IMR-90 (cell line): ENCODE measurements around the gene CST11. TPM values are rescaled to one million over a fixed set of nuclear protein-coding genes. Genes with fewer than 3 reads are reported as not detected.

Experiments used
- ATAC-seq: fragments of 200-7000 bp; cut with Tn5 transposase; 2 replicates; pipeline ENCODE4 v1.9.1; 2020; ENCODE audit warnings: low read depth, mild to moderate bottlenecking, moderate library complexity
- BruUV-seq: library from RNA; stranded (reverse); fragments of 400-500 nt; replicated peaks from 2 replicates; lab custom pipeline; 2021; lab: Mats Ljungman, UMichigan
- CTCF ChIA-PET: fragments of 300-600 bp; formaldehyde crosslinking; extraction: SDS; loops from one replicate; lab custom pipeline; 2021; ENCODE audit warnings: antibody characterized with exemption; lab: Yijun Ruan, JAX
- POLR2A ChIA-PET: fragments of 300-600 bp; sonication (Branson Sonifier 250); formaldehyde crosslinking; loops from one replicate; lab custom pipeline; 2022; ENCODE audit warnings: antibody characterized with exemption; ENCODE audit not compliant: unreplicated experiment; lab: Charles Lee
- DNase-seq: peaks from one replicate; pipeline ENCODE4 v3.0.0; 2013
- H2AFZ ChIP-seq: replicated peaks from 2 replicates; pipeline ENCODE3; 2013; ENCODE audit warnings: low read length, mild to moderate bottlenecking; ENCODE audit not compliant: poor library complexity
- H2AK5ac ChIP-seq: 2 replicates; pipeline ENCODE4 v1.6.1; 2013; ENCODE audit warnings: low read depth, low read length, inconsistent platforms
- H2AK9ac ChIP-seq: replicated peaks from 2 replicates; pipeline ENCODE3; 2013; ENCODE audit warnings: mild to moderate bottlenecking, low read depth, low read length, moderate library complexity; ENCODE audit not compliant: poor library complexity
- H2BK120ac ChIP-seq: 2 replicates; pipeline ENCODE4 v1.6.1; 2013; ENCODE audit warnings: low read depth, low read length, inconsistent platforms
- H2BK15ac ChIP-seq: 3 replicates; pipeline ENCODE4 v1.6.1; 2013; ENCODE audit warnings: low read depth, low read length, inconsistent platforms
- H2BK20ac ChIP-seq: 2 replicates; pipeline ENCODE4 v1.6.1; 2013; ENCODE audit warnings: low read depth, mild to moderate bottlenecking, inconsistent platforms, low read length, moderate library complexity
- H2BK5ac ChIP-seq: 2 replicates; pipeline ENCODE4 v1.6.1; 2013; ENCODE audit warnings: mild to moderate bottlenecking, low read depth, low read length, inconsistent platforms; ENCODE audit not compliant: poor library complexity, severe bottlenecking
- H3K14ac ChIP-seq: replicated peaks from 2 replicates; pipeline ENCODE4 v1.6.1; 2013; ENCODE audit warnings: low read depth, low read length, inconsistent platforms
- H3K18ac ChIP-seq: 2 replicates; pipeline ENCODE4 v1.6.1; 2013; ENCODE audit warnings: low read depth, low read length, control low read depth
- H3K23ac ChIP-seq: 2 replicates; pipeline ENCODE4 v1.6.1; 2013; ENCODE audit warnings: low read depth, low read length, inconsistent platforms
- H3K27ac ChIP-seq: 2 replicates; pipeline ENCODE4 v1.5.1; 2013; ENCODE audit warnings: mild to moderate bottlenecking, control low read depth, low read length; ENCODE audit not compliant: insufficient read depth
- H3K27me3 ChIP-seq: 2 replicates; pipeline ENCODE4 v1.6.1; 2013; ENCODE audit warnings: low read length; ENCODE audit not compliant: control insufficient read depth, insufficient read depth
- H3K36me3 ChIP-seq: 2 replicates; pipeline ENCODE4 v1.6.1; 2013; ENCODE audit warnings: low read length, mixed read lengths; ENCODE audit not compliant: control insufficient read depth, insufficient read depth
- H3K4ac ChIP-seq: 2 replicates; pipeline ENCODE4 v1.6.1; 2013; ENCODE audit warnings: low read depth, low read length, inconsistent platforms
- H3K4me1 ChIP-seq: 2 replicates; pipeline ENCODE4 v1.6.1; 2013; ENCODE audit warnings: low read length, mixed read lengths; ENCODE audit not compliant: control insufficient read depth, insufficient read depth
- H3K4me2 ChIP-seq: 2 replicates; pipeline ENCODE4 v1.6.1; 2013; ENCODE audit warnings: low read depth, mild to moderate bottlenecking, control low read depth, low read length, moderate library complexity
- H3K4me3 ChIP-seq: 2 replicates; pipeline ENCODE4 v1.5.1; 2013; ENCODE audit warnings: low read depth, mild to moderate bottlenecking, control low read depth, low read length, moderate library complexity; ENCODE audit not compliant: insufficient read depth
- H3K56ac ChIP-seq: 2 replicates; pipeline ENCODE4 v1.6.1; 2013; ENCODE audit warnings: low read length, inconsistent platforms; ENCODE audit not compliant: insufficient read depth; ENCODE audit errors: extremely low read depth
- H3K79me1 ChIP-seq, 2 experiments: 2 replicates each; pipeline ENCODE4 v1.6.1; 2013; ENCODE audit warnings: low read length in 2 of 2, inconsistent platforms in 1 of 2, low read depth in 1 of 2
- H3K9ac ChIP-seq: 2 replicates; pipeline ENCODE4 v1.6.1; 2013; ENCODE audit warnings: low read depth, low read length, control low read depth
- H3K9me1 ChIP-seq: 2 replicates; pipeline ENCODE4 v1.6.1; 2013; ENCODE audit warnings: low read length, inconsistent platforms; ENCODE audit not compliant: insufficient read depth
- H3K9me3 ChIP-seq: 2 replicates; pipeline ENCODE4 v1.6.1; 2013; ENCODE audit warnings: low read length; ENCODE audit not compliant: control insufficient read depth, insufficient read depth
- H4K20me1 ChIP-seq: 2 replicates; pipeline ENCODE4 v1.6.1; 2013; ENCODE audit warnings: low read length, inconsistent platforms; ENCODE audit not compliant: insufficient read depth
- H4K5ac ChIP-seq: 2 replicates; pipeline ENCODE4 v1.6.1; 2013; ENCODE audit warnings: mild to moderate bottlenecking, low read depth, low read length, control low read depth
- H4K8ac ChIP-seq, 2 experiments: 2 replicates each; pipeline ENCODE4 v1.6.1; 2013; ENCODE audit warnings: low read depth in 2 of 2, low read length in 2 of 2, control low read depth in 1 of 2, inconsistent platforms in 1 of 2
- H4K91ac ChIP-seq: 2 replicates; pipeline ENCODE4 v1.6.1; 2013; ENCODE audit warnings: low read depth, low read length, inconsistent platforms; ENCODE audit not compliant: insufficient read depth
- CEBPB ChIP-seq: IDR thresholded peaks from 2 replicates; pipeline ENCODE4 v1.6.1; 2012; ENCODE audit warnings: low read depth, low read length, improper control_type of control experiment
- CHD1 ChIP-seq: IDR thresholded peaks from 2 replicates; pipeline ENCODE4 v1.6.1; 2012; ENCODE audit warnings: low read depth, low read length, improper control_type of control experiment
- FOS ChIP-seq: fragments of 150-350 bp; IDR thresholded peaks from 2 replicates; pipeline ENCODE4 v1.6.1; 2016; ENCODE audit warnings: low read depth, low read length
- MAZ ChIP-seq: IDR thresholded peaks from 2 replicates; pipeline ENCODE4 v1.6.1; 2012; ENCODE audit warnings: low read depth, mild to moderate bottlenecking, low read length, improper control_type of control experiment, moderate library complexity, borderline replicate concordance
- RAD21 ChIP-seq: IDR thresholded peaks from 2 replicates; pipeline ENCODE4 v1.6.1; 2012; ENCODE audit warnings: low read length, improper control_type of control experiment
- RCOR1 ChIP-seq: IDR thresholded peaks from 2 replicates; pipeline ENCODE4 v1.6.1; 2012; ENCODE audit warnings: mild to moderate bottlenecking, low read length, improper control_type of control experiment; ENCODE audit not compliant: insufficient replicate concordance
- SMC3 ChIP-seq: fragments of 150-350 bp; IDR thresholded peaks from 2 replicates; pipeline ENCODE4 v1.6.1; 2016; ENCODE audit warnings: low read depth, mild to moderate bottlenecking, antibody characterized with exemption, low read length, moderate library complexity
- WGBS, 2 experiments: methylation state at CpG; one replicate each; pipeline versions ENCODE4 v1.1.5 to v1.1.7; 2013; ENCODE audit warnings: missing lambda C conversion rate in 2 of 2; ENCODE audit not compliant: insufficient read length in 1 of 2; ENCODE audit errors: extremely low coverage in 2 of 2; 5-methylcytosine and 5-hydroxymethylcytosine counted together
- dilution Hi-C: fragments of 300-500 bp; cut with HindIII; formaldehyde crosslinking; loops from one replicate; pipeline ENCODE4 v1.14.3; 2018; ENCODE audit warnings: low sequenced_read_pairs; ENCODE audit not compliant: unreplicated experiment
- in situ Hi-C: fragments of 300-500 bp; cut with MboI; formaldehyde crosslinking; loops from 3 replicates; pipeline ENCODE4 v1.14.3; 2019; ENCODE audit warnings: low sequenced_read_pairs, inconsistent platforms, mixed read lengths
- intact Hi-C: fragments of 100-400 bp; cut with micrococcal nuclease; formaldehyde crosslinking; loops from 2 replicates; pipeline ENCODE4 v1.10.0; 2022
- polyA plus RNA-seq, 3 experiments: library from polyadenylated mRNA; depleted of rRNA; stranded (reverse); fragments of >200 nt; gene quantifications; 2 replicates each; pipeline ENCODE4 v1.2.3, GENCODE V29; 2012; ENCODE audit warnings: low replicate concordance in 1 of 3
- total RNA-seq: library from RNA; depleted of rRNA; stranded (reverse); fragments of >200 nt; gene quantifications from 2 replicates; pipeline ENCODE4 v1.2.3, GENCODE V29; 2012
- TF ChIP-seq, protein P1 (sequence below): fragments of 150-350 bp; IDR thresholded peaks from 2 replicates; pipeline ENCODE4 v1.6.1; 2017; ENCODE audit warnings: mild to moderate bottlenecking, antibody characterized with exemption, low read length, low read depth

The CST11 gene
- total and polyA plus RNA-seq, 2 of the 4 experiments (the other 2 are of a cell fraction) = not detected

- Histone ChIP-seq H3K18ac (no peak overlapping the region), H3K4me3 (no peak overlapping the region), H2BK5ac (no peak overlapping the region), H2BK20ac (no peak overlapping the region), H4K8ac (no peak overlapping the region), H3K27me3 (no peaks in the 10 kb centered on the region), H3K9me1 (peaks cover 5% of the 10 kb centered on the region; the same call in 1 of the 2 replicates), H2AFZ (no peak overlapping the region), H3K79me1 (no peaks in the 10 kb centered on the region), H2BK15ac (no peak overlapping the region), H3K4me1 (no peaks in the 10 kb centered on the region), H3K9me3 (no peaks in the 10 kb centered on the region), H3K14ac (no peak overlapping the region), H3K9ac (no peak overlapping the region), H4K5ac (no peak overlapping the region), H4K20me1 (no peaks in the 10 kb centered on the region), H2AK9ac (no peak overlapping the region), H3K36me3 (no peaks in the 10 kb centered on the region), H3K4me2 (no peak overlapping the region), H3K23ac (no peak overlapping the region), H3K56ac (no peak overlapping the region), H3K4ac (no peak overlapping the region), H4K91ac (no peak overlapping the region), H2AK5ac (no peak overlapping the region), H3K27ac (no peak overlapping the region), H2BK120ac (no peak overlapping the region)
- TF ChIP-seq MAZ (no peak), CHD1 (no peak), RCOR1 (no peak), CEBPB (no peak), FOS (no peak), SMC3 (no peak), RAD21 (no peak)
- TF ChIP-seq, protein P1, sequence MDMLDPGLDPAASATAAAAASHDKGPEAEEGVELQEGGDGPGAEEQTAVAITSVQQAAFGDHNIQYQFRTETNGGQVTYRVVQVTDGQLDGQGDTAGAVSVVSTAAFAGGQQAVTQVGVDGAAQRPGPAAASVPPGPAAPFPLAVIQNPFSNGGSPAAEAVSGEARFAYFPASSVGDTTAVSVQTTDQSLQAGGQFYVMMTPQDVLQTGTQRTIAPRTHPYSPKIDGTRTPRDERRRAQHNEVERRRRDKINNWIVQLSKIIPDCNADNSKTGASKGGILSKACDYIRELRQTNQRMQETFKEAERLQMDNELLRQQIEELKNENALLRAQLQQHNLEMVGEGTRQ = no peak
- CTCF ChIA-PET = no interaction called here
- ATAC-seq = no peak
- DNase-seq = no peak
- in situ Hi-C loops = no loop called here
- intact Hi-C loops = no loop called here
- dilution Hi-C loops = no loop called here
- no TSS peak for BruUV-seq
- 63% methylated on average over 5 of the region's 6 CpGs; no CpG with 5 or more reads in 1 of the 2 experiments for WGBS, 2 experiments
- POLR2A ChIA-PET = no interaction called here
Observed at GRCh38 chr20:23476015-23476754, 23.5 kb upstream of the CST11 start.
